HepG2 (cell line): ENCODE data around the gene IGSF21. TPM values are rescaled to one million over a fixed set of nuclear protein-coding genes. Genes with fewer than 3 reads are reported as not detected.

ENCODE experiments used
- ATAC-seq: fragments of 200-7000 bp; cut with Tn5 transposase; 3 replicates; pipeline ENCODE4 v1.9.1; 2020; ENCODE audit warnings: mild to moderate bottlenecking, moderate library complexity
- BruUV-seq: library from RNA; stranded (reverse); fragments of 400-500 nt; replicated peaks from 2 replicates; lab custom pipeline; 2021; lab: Mats Ljungman, UMichigan
- CTCF ChIA-PET: fragments of 300-600 bp; formaldehyde crosslinking; extraction: SDS; loops from one replicate; lab custom pipeline; 2021; ENCODE audit warnings: low total read pairs, inconsistent platforms, low intra/inter-chr PET ratio; lab: Yijun Ruan, JAX
- POLR2A ChIA-PET: fragments of 350-600 bp; sonication (Branson Sonifier 250); formaldehyde crosslinking; loops from one replicate; lab custom pipeline; 2020; ENCODE audit warnings: antibody characterized with exemption, inconsistent platforms; lab: Yijun Ruan, JAX
- DNase-seq: peaks from one replicate; pipeline ENCODE4 v3.0.0-alpha.2; 2015; ENCODE audit warnings: low spot score
- FAIRE-seq: peaks from 3 replicates; lab custom pipeline; 2011; peaks lifted over from hg19 to GRCh38; lab: Jason Lieb, UNC
- H2AFZ ChIP-seq: one replicate; pipeline ENCODE4 v1.6.1; 2011; ENCODE audit warnings: low read length, inconsistent platforms
- H3K27ac ChIP-seq: fragments of 300-600 bp; 3 replicates; pipeline ENCODE4 v1.8.0; 2011; ENCODE audit warnings: mixed run types, mild to moderate bottlenecking, mixed read lengths, low read length, inconsistent platforms; ENCODE audit not compliant: insufficient read depth; ENCODE audit errors: extremely low read length
- H3K27me3 ChIP-seq, 2 experiments: fragments of 200-600 bp in 1 of 2; 2 replicates in 1 of 2; 3 replicates in 1 of 2; pipeline versions ENCODE4 v1.6.0 to v1.8.0; 2011; ENCODE audit warnings: low read length in 2 of 2, mild to moderate bottlenecking in 2 of 2, moderate library complexity in 2 of 2, inconsistent platforms in 1 of 2; ENCODE audit not compliant: insufficient read depth in 2 of 2, control insufficient read depth in 1 of 2
- H3K36me3 ChIP-seq, 2 experiments: fragments of 200-600 bp in 1 of 2; replicated peaks in 1 of 2; 2 replicates in 1 of 2; 3 replicates in 1 of 2; pipeline versions ENCODE4 v1.5.1 to v1.8.0; 2011; ENCODE audit warnings: low read length in 2 of 2, inconsistent platforms in 1 of 2; ENCODE audit not compliant: insufficient read depth in 2 of 2, control insufficient read depth in 1 of 2
- H3K4me1 ChIP-seq: 2 replicates; pipeline ENCODE4 v1.5.1; 2012; ENCODE audit warnings: low read length, inconsistent platforms; ENCODE audit not compliant: insufficient read depth
- H3K4me2 ChIP-seq: 2 replicates; pipeline ENCODE4 v1.6.0; 2011; ENCODE audit warnings: low read depth, low read length, inconsistent platforms
- H3K4me3 ChIP-seq, 3 experiments: fragments of 200-600 bp in 1 of 3; sonication (generic), shearing (Covaris generic) in 1 of 3; replicated peaks in 1 of 3; 2 replicates each; pipeline ENCODE4 v1.5.1; 2011 to 2016; ENCODE audit warnings: low read length in 3 of 3, inconsistent platforms in 2 of 3, low read depth in 2 of 3, mild to moderate bottlenecking in 2 of 3, control low read depth in 1 of 3, mixed read lengths in 1 of 3; ENCODE audit not compliant: insufficient read depth in 1 of 3
- H3K79me2 ChIP-seq: one replicate; pipeline ENCODE4 v1.6.1; 2011; ENCODE audit warnings: low read length, inconsistent platforms; ENCODE audit not compliant: insufficient read depth
- H3K9ac ChIP-seq: 2 replicates; pipeline ENCODE4 v1.6.0; 2011; ENCODE audit warnings: mild to moderate bottlenecking, low read depth, low read length, inconsistent platforms; ENCODE audit not compliant: insufficient read depth
- H3K9me3 ChIP-seq: 2 replicates; pipeline ENCODE4 v1.5.1; 2012; ENCODE audit warnings: mild to moderate bottlenecking, low read length
- H4K20me1 ChIP-seq: 2 replicates; pipeline ENCODE4 v1.6.0; 2011; ENCODE audit warnings: inconsistent platforms, mild to moderate bottlenecking, low read length, moderate library complexity; ENCODE audit not compliant: insufficient read depth
- DNMT1 ChIP-seq: sonication (generic); formaldehyde crosslinking; IDR thresholded peaks from 2 replicates; pipeline ENCODE4 v1.5.1; 2020; ENCODE audit warnings: mild to moderate bottlenecking, missing genetic modification reagents
- MLX ChIP-seq: IDR thresholded peaks from 2 replicates; pipeline ENCODE4 v1.6.1; 2016
- NR2F6 ChIP-seq, 2 experiments: IDR thresholded peaks; 2 replicates each; pipeline ENCODE4 v1.6.1; 2016; ENCODE audit warnings: antibody characterized with exemption in 1 of 2, mild to moderate bottlenecking in 1 of 2
- ZFP82 ChIP-seq: sonication (generic); formaldehyde crosslinking; IDR thresholded peaks from 2 replicates; pipeline ENCODE4 v1.5.1; 2020; ENCODE audit warnings: mild to moderate bottlenecking, missing genetic modification reagents, borderline replicate concordance
- ZNF225 ChIP-seq: sonication (generic); formaldehyde crosslinking; IDR thresholded peaks from 2 replicates; pipeline ENCODE4 v1.4.0; 2020; ENCODE audit warnings: mild to moderate bottlenecking, missing genetic modification reagents
- ZNF282 ChIP-seq: fragments of 450-650 bp; IDR thresholded peaks from 2 replicates; pipeline ENCODE4 v1.6.1; 2018; ENCODE audit not compliant: partially characterized antibody
- ZNF34 ChIP-seq: sonication (generic); formaldehyde crosslinking; IDR thresholded peaks from 2 replicates; pipeline ENCODE4 v1.4.0; 2020; ENCODE audit warnings: mild to moderate bottlenecking, missing genetic modification reagents, borderline replicate concordance
- WGBS: methylation state at CpG from one replicate; pipeline ENCODE4 v1.1.6; 2017; ENCODE audit warnings: low lambda C conversion rate; 5-methylcytosine and 5-hydroxymethylcytosine counted together
- in situ Hi-C: cut with HindIII; loops from 2 replicates; pipeline ENCODE4 v1.10.0; 2017; ENCODE audit warnings: low pct_unique_long_range_greater_than_20kb; ENCODE audit not compliant: extremely low pct_ligation_motif_present
- intact Hi-C: fragments of 100-400 bp; cut with micrococcal nuclease; formaldehyde crosslinking; loops from one replicate; pipeline ENCODE4 v1.10.0; 2022; ENCODE audit not compliant: unreplicated experiment
- polyA plus RNA-seq, 8 experiments: library from polyadenylated mRNA; depleted of rRNA in 3 of 8; stranded (reverse) in 7 of 8; unstranded in 1 of 8; fragments of >200 nt; fragmentation: Illumina TruSeq in 4 of 8; extraction: Trizol in 4 of 8; gene quantifications; 2 replicates each; pipeline versions ENCODE4 v1.2.1 to v1.2.3, GENCODE V29; 2011 to 2016; ENCODE audit warnings: low read depth in 4 of 8, missing spikeins in 1 of 8, mixed read lengths in 1 of 8; ENCODE audit not compliant: insufficient read depth in 1 of 8
- total RNA-seq, 5 experiments: library from RNA; depleted of rRNA; stranded (reverse); fragments of >200 nt; fragmentation: Illumina TruSeq; extraction: Trizol; gene quantifications; 2 replicates each; pipeline ENCODE4 v1.2.3, GENCODE V29; 2016; ENCODE audit warnings: low read depth in 1 of 5

The IGSF21 gene
- total and polyA plus RNA-seq, 2 of the 13 experiments (the other 11 are each of a cell fraction or from before 2014, with no cell fraction given): not detected

- TF ChIP-seq MLX (CRISPR knock-in tag): no peak
- TF ChIP-seq, all 625 proteins: peak for 0
Observed at GRCh38 chr1:18155881-18156385, 48.3 kb downstream of the IGSF21 start (continued).

GRCh38 chr1:18157352-18157751, 49.8 kb downstream of the IGSF21 start:
- H2AFZ ChIP-seq: no peak overlapping the region
- ChIA-PET CTCF (no interaction called here), POLR2A (no interaction called here)
- WGBS: 49% methylated on average over 6 of the region's 10 CpGs
- H3K9ac ChIP-seq: no peak overlapping the region
- intact Hi-C loops: no loop called here
- no peaks in the 10 kb centered on the region for H3K79me2 ChIP-seq
- TF ChIP-seq ZNF34 (CRISPR knock-in tag): no peak
- no peak for TF ChIP-seq ZNF225
- no peak for TF ChIP-seq NR2F6 (IDR thresholded peaks at IDR 0.05)
- TF ChIP-seq NR2F6 (CRISPR knock-in tag; IDR thresholded peaks at IDR 0.05): no peak
- no peak for TF ChIP-seq DNMT1 (CRISPR knock-in tag)
- TF ChIP-seq ZNF282: no peak
- no peak for TF ChIP-seq ZFP82 (CRISPR knock-in tag)
- no peak overlapping the region for H3K27ac ChIP-seq
- H3K4me1 ChIP-seq: no peaks in the 10 kb centered on the region
- BruUV-seq: no TSS peak
- H3K27me3 ChIP-seq: peaks cover 7 to 41% of the 10 kb centered on the region in 2 experiments; a peak in 3 of 5 replicates
- no peaks in the 10 kb centered on the region for H3K9me3 ChIP-seq
- ATAC-seq (no peak), FAIRE-seq (no peak), DNase-seq (no peak)
- H4K20me1 ChIP-seq: no peaks in the 10 kb centered on the region
- H3K4me3 ChIP-seq: no peak overlapping the region
- H3K36me3 ChIP-seq: no peaks in the 10 kb centered on the region
- H3K4me2 ChIP-seq: no peak overlapping the region
- in situ Hi-C loops: no loop called here
